GM12878 (cell line): Measurements from ENCODE around the gene RAB44. TPM values are rescaled to one million over a fixed set of nuclear protein-coding genes. Genes with fewer than 3 reads are reported as not detected.

ENCODE experiments used
- CEBPZ ChIP-seq: fragments of 150-350 bp; IDR thresholded peaks from 2 replicates; pipeline ENCODE4 v1.6.1; 2016; ENCODE audit warnings: low read depth, low read length
- CREB1 ChIP-seq: IDR thresholded peaks from 2 replicates; pipeline ENCODE4 v1.6.1; 2012; ENCODE audit warnings: low read depth, mild to moderate bottlenecking, inconsistent platforms
- EP300 ChIP-seq, 2 experiments: fragments of 150-350 bp in 1 of 2; IDR thresholded peaks; 2 replicates each; pipeline ENCODE4 v1.6.1; 2011 to 2012; ENCODE audit warnings: low read depth in 2 of 2, low read length in 2 of 2, borderline replicate concordance in 1 of 2, improper control_type of control experiment in 1 of 2, inconsistent platforms in 1 of 2; ENCODE audit not compliant: control insufficient read depth in 1 of 2
- EZH2 ChIP-seq: IDR thresholded peaks from 2 replicates; pipeline ENCODE4 v1.6.1; 2012; ENCODE audit warnings: low read depth, mild to moderate bottlenecking, control low read depth, inconsistent platforms, low read length, borderline replicate concordance; ENCODE audit not compliant: control insufficient read depth
- FOXK2 ChIP-seq: fragments of 450-650 bp; IDR thresholded peaks from 2 replicates; pipeline ENCODE4 v1.6.1; 2017; ENCODE audit warnings: mild to moderate bottlenecking, moderate library complexity
- HDAC6 ChIP-seq: fragments of 200-600 bp; sonication (generic); IDR thresholded peaks from one replicate; pipeline ENCODE4 v1.8.0; 2017; ENCODE audit warnings: antibody characterized with exemption; ENCODE audit not compliant: unreplicated experiment
- KAT2A ChIP-seq: conservative IDR thresholded peaks from 2 replicates; pipeline ENCODE4 v1.6.1; 2011; ENCODE audit warnings: low read depth, low read length; ENCODE audit not compliant: control insufficient read depth
- MYC ChIP-seq: IDR thresholded peaks from 2 replicates; pipeline ENCODE4 v1.6.1; 2011; ENCODE audit warnings: mild to moderate bottlenecking, low read length, moderate library complexity, inconsistent platforms; ENCODE audit not compliant: insufficient read depth, insufficient replicate concordance, insufficient read length, severe bottlenecking
- REST ChIP-seq: IDR thresholded peaks from 2 replicates; pipeline ENCODE4 v1.6.1; 2012; ENCODE audit warnings: mild to moderate bottlenecking, low read depth, low read length
- STAT3 ChIP-seq: IDR thresholded peaks from 2 replicates; pipeline ENCODE4 v1.6.1; 2011; ENCODE audit warnings: low read depth, low read length, improper control_type of control experiment
- TCF7 ChIP-seq: IDR thresholded peaks from 2 replicates; pipeline ENCODE4 v1.6.1; 2014; ENCODE audit warnings: antibody characterized with exemption, borderline replicate concordance
- ZNF207 ChIP-seq: fragments of 450-650 bp; IDR thresholded peaks from 2 replicates; pipeline ENCODE4 v1.6.1; 2014; ENCODE audit warnings: antibody characterized with exemption, mild to moderate bottlenecking, borderline replicate concordance
- polyA plus RNA-seq, 11 experiments: library from polyadenylated mRNA; depleted of rRNA in 4 of 11; unstranded in 6 of 11; stranded (reverse) in 5 of 11; fragments of >200 nt; fragmentation: Nextera tagmentation in 4 of 11; fragmentation: Illumina TruSeq in 1 of 11; extraction: Ambion mirVana in 4 of 11; extraction: Trizol in 1 of 11; gene quantifications; 1 replicate in 1 of 11; 2 replicates in 10 of 11; pipeline versions ENCODE4 v1.2.1 to v1.2.3, GENCODE V29; 2011 to 2016; ENCODE audit warnings: inconsistent platforms in 2 of 11, missing spikeins in 2 of 11, low read depth in 1 of 11
- total RNA-seq, 4 experiments: library from RNA; depleted of rRNA in 3 of 4; stranded (reverse); fragments of >200 nt in 3 of 4; fragmentation: Illumina TruSeq in 1 of 4; extraction: Trizol in 1 of 4; gene quantifications; 2 replicates each; pipeline versions ENCODE4 v1.2.1 to v1.2.3, GENCODE V29; 2013 to 2021
- TF ChIP-seq, protein P1 (sequence below): fragments of 450-650 bp; IDR thresholded peaks from 2 replicates; pipeline ENCODE4 v1.6.1; 2016; ENCODE audit warnings: mild to moderate bottlenecking
- TF ChIP-seq, protein P2 (sequence below): fragments of 450-650 bp; IDR thresholded peaks from 2 replicates; pipeline ENCODE4 v1.6.1; 2016; ENCODE audit warnings: mild to moderate bottlenecking
- TF ChIP-seq, protein P3 (sequence below): fragments of 450-650 bp; IDR thresholded peaks from 2 replicates; pipeline ENCODE4 v1.6.1; 2018; ENCODE audit warnings: mild to moderate bottlenecking, low read depth, moderate library complexity; ENCODE audit not compliant: partially characterized antibody

Gene RAB44
- total and polyA plus RNA-seq, 10 of the 15 experiments (the other 5 are each of a cell fraction or from before 2014, with no cell fraction given), result 0.01 to 0.08 (median 0.05) TPM; not detected in 2

DNA sequence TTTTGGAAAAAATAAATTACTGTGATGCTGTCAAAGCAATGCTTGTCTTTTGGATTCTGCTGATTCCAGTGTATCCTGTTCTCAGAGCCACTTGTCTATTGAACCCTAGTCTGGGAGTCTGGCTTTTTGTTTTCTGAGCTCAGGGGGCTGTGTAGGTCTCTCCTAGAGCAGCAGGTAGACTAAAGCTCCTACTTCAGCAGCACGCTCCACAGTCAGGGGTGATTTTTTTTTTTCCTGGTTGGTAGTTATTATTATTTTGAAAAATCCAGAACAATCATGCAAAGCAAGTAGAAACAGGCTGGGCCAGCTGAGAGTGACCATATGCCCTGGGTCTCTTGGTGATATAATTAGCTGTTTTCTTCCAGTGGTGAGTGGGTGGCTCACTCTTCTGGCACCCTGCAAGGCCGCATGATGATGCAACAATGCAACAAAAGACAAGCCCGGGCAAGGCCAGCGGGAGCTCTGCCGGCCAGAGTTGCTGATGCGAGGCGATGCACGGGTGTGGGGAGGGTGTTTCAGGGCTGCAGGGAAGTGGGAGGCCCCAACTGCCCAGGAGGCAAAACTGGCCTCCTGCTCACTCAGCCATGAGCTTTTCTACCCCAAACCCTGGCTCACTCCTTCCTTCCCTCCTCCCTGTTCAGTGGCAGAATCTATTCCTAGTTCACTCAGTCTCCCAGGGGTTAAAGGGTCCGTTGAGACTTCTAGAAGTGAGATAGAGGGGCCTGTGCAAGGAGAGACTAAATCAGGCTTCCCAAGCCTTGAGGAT is 30.6 kb upstream of the RAB44 start (continued):
- TF ChIP-seq REST (no peak), EP300 (IDR thresholded peaks at IDR 0.05; ENCODE audit: borderline replicate concordance in 1 of 2, control insufficient read depth in 1 of 2, low read depth in 2 of 2, low read length in 2 of 2) (peak; percentile 94 to 97), HDAC6 (no peak), MYC (no peak), EZH2 (no peak), TCF7 (peak; percentile 63; the same call in 1 of the 2 replicates), CEBPZ (no peak), CREB1 (peak; percentile 80), ZNF207 (peak; percentile 34; the same call in 1 of the 2 replicates), KAT2A (no peak), STAT3 (peak; percentile 72; the same call in 1 of the 2 replicates), FOXK2 (no peak)
- TF ChIP-seq, protein P1, sequence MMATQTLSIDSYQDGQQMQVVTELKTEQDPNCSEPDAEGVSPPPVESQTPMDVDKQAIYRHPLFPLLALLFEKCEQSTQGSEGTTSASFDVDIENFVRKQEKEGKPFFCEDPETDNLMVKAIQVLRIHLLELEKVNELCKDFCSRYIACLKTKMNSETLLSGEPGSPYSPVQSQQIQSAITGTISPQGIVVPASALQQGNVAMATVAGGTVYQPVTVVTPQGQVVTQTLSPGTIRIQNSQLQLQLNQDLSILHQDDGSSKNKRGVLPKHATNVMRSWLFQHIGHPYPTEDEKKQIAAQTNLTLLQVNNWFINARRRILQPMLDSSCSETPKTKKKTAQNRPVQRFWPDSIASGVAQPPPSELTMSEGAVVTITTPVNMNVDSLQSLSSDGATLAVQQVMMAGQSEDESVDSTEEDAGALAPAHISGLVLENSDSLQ, result no peak
- TF ChIP-seq, protein P2, sequence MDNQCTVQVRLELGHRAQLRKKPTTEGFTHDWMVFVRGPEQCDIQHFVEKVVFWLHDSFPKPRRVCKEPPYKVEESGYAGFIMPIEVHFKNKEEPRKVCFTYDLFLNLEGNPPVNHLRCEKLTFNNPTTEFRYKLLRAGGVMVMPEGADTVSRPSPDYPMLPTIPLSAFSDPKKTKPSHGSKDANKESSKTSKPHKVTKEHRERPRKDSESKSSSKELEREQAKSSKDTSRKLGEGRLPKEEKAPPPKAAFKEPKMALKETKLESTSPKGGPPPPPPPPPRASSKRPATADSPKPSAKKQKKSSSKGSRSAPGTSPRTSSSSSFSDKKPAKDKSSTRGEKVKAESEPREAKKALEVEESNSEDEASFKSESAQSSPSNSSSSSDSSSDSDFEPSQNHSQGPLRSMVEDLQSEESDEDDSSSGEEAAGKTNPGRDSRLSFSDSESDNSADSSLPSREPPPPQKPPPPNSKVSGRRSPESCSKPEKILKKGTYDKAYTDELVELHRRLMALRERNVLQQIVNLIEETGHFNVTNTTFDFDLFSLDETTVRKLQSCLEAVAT, result peak; percentile 65; the same call in 1 of the 2 replicates
- TF ChIP-seq, protein P3, sequence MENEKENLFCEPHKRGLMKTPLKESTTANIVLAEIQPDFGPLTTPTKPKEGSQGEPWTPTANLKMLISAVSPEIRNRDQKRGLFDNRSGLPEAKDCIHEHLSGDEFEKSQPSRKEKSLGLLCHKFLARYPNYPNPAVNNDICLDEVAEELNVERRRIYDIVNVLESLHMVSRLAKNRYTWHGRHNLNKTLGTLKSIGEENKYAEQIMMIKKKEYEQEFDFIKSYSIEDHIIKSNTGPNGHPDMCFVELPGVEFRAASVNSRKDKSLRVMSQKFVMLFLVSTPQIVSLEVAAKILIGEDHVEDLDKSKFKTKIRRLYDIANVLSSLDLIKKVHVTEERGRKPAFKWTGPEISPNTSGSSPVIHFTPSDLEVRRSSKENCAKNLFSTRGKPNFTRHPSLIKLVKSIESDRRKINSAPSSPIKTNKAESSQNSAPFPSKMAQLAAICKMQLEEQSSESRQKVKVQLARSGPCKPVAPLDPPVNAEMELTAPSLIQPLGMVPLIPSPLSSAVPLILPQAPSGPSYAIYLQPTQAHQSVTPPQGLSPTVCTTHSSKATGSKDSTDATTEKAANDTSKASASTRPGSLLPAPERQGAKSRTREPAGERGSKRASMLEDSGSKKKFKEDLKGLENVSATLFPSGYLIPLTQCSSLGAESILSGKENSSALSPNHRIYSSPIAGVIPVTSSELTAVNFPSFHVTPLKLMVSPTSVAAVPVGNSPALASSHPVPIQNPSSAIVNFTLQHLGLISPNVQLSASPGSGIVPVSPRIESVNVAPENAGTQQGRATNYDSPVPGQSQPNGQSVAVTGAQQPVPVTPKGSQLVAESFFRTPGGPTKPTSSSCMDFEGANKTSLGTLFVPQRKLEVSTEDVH, result no peak
